Activated T-helper 2 cell treated with anti-CD3 and anti-CD28 coated beads, Interferon-gamma antibody, Interleukin-2, Interleukin-4, amounts not matched to agents 10 μg/mL and 5 μg/mL and 100 μg/mL, durations not matched to agents 14 hours and 24 hours and 36 hours (primary cell): ENCODE data around the gene CCT2. TPM values are rescaled to one million over a fixed set of nuclear protein-coding genes. Genes with fewer than 3 reads are reported as not detected.

Source experiments
- DNase-seq: peaks from one replicate; pipeline ENCODE4 v3.0.0; 2021; ENCODE audit warnings: low spot score
- H3K27ac Mint-ChIP-seq: one replicate; pipeline ENCODE4 v1.8.0; 2021; ENCODE audit warnings: mixed read lengths
- H3K27me3 Mint-ChIP-seq: one replicate; pipeline ENCODE4 v1.8.0; 2021; ENCODE audit warnings: low read depth, mixed read lengths
- H3K36me3 Mint-ChIP-seq: one replicate; pipeline ENCODE4 v1.8.0; 2021; ENCODE audit warnings: low read depth, mixed read lengths
- H3K4me1 Mint-ChIP-seq: one replicate; pipeline ENCODE4 v1.8.0; 2021; ENCODE audit warnings: low read depth, mixed read lengths
- H3K4me3 Mint-ChIP-seq: one replicate; pipeline ENCODE4 v1.8.0; 2021; ENCODE audit warnings: low read depth, mild to moderate bottlenecking, moderate library complexity, mixed read lengths
- H3K9me3 Mint-ChIP-seq: one replicate; pipeline ENCODE4 v1.8.0; 2021; ENCODE audit warnings: mixed read lengths
- intact Hi-C: fragments of 100-400 bp; cut with micrococcal nuclease; formaldehyde crosslinking; loops from one replicate; pipeline ENCODE4 v1.15.1; 2023
- total RNA-seq: library from RNA; stranded (reverse); gene quantifications from 2 replicates; pipeline ENCODE4 v1.2.3, GENCODE V29; 2022

The CCT2 gene
- total RNA-seq, 1 donor from 2014 or later, result 409 TPM

DNA sequence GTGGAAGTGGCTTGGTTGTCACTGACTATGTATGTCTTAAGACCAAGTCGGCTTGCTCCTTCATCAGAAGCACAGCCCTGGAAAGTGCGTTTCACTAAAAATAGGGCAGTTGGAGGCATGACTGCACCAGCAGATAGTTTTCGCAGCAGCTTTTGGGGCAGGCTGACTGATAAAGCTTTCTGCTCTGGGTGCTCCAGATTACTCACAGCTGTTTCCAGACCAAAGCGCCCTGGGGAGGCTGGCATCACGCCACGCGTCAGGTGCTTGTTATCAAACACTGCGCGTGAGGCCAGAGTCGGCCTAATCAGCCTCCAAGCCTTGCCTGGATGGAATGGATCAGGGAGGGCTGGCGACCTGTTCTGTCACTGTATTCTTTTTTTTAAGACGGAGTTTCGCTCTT lies 38.7 kb downstream of the CCT2 start:
- no peaks in the 10 kb centered on the region for H3K9me3 Mint-ChIP-seq
- H3K36me3 Mint-ChIP-seq, result no peaks in the 10 kb centered on the region
- DNase-seq, result no peak
- no peak overlapping the region for H3K4me3 Mint-ChIP-seq
- peaks cover 1% of the 10 kb centered on the region for H3K27me3 Mint-ChIP-seq
- H3K27ac Mint-ChIP-seq, result no peak overlapping the region
- intact Hi-C loops, result no loop called here
- no peaks in the 10 kb centered on the region for H3K4me1 Mint-ChIP-seq

DNA sequence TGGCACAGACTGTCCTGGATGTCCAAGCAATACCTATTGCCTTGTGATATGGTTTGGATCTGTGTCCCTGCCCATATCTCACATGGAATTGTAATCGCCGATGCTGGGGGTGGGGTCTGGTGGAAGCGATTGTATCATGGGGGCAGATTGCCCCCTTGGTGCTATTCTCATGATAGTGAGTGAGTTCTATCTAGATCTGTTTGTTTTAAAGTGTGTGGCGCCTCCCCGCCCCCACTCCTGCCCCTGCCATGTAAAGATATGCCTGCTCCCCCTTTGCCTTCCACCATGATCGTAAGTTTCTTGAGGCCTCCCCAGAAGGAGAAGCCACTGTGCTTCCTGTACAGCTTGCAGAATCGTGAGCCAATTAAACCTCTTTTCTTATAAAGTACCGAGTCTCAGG lies 42.2 kb downstream of the CCT2 start:
- no peak for DNase-seq
- H3K4me1 Mint-ChIP-seq, result no peaks in the 10 kb centered on the region
- no peaks in the 10 kb centered on the region for H3K36me3 Mint-ChIP-seq
- H3K27me3 Mint-ChIP-seq, result peaks cover 1% of the 10 kb centered on the region
- H3K27ac Mint-ChIP-seq, result no peak overlapping the region
- no peak overlapping the region for H3K4me3 Mint-ChIP-seq
- intact Hi-C loops, result no loop called here
- no peaks in the 10 kb centered on the region for H3K9me3 Mint-ChIP-seq

DNA sequence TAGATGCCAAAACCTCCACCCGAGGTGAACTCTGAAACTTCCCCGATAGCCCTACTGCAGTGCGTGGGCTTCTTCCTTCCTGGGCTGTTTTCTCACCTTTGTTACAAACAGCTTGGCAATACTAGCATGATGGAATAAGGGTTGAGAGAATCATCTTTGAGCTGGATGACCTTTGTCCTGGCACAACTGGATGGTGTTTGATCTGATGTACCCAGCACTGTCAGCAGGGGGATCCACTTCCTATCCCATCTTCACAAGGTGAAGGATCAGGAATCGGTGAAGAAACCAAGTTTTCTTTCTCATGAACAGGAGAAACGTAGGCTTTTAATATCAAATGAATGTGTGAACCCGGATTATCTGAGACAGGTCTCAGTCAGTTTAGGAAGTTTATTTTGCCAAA lies 44.9 kb downstream of the CCT2 start:
- Mint-ChIP-seq H3K27me3 (peaks cover 1% of the 10 kb centered on the region), H3K4me1 (no peaks in the 10 kb centered on the region), H3K9me3 (no peaks in the 10 kb centered on the region), H3K36me3 (no peaks in the 10 kb centered on the region), H3K4me3 (no peak overlapping the region), H3K27ac (no peak overlapping the region)
- no peak for DNase-seq
- intact Hi-C loops, result no loop called here

DNA sequence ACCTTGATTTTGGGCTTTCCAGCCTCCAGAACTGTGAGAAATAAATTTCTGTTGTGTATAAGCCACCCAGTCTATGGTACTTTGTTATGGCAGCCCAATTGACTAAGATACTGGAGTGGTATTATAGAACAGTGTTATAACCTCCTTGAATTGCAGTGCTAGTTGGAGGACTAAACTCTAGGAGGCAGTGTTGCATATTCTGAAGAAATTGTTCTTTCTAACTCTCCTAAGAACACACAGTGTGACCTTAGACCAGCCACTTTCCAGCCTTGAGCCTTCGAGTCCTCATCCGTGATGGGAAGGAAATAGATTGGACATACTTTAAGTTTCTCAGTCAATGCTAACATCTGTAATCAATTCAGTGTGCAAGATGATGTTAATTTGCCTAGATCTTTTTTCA lies 47.8 kb downstream of the CCT2 start:
- Mint-ChIP-seq H3K9me3 (no peaks in the 10 kb centered on the region), H3K4me1 (no peaks in the 10 kb centered on the region), H3K4me3 (no peak overlapping the region), H3K36me3 (no peaks in the 10 kb centered on the region), H3K27ac (no peak overlapping the region), H3K27me3 (peaks cover 1% of the 10 kb centered on the region)
- intact Hi-C loops, result no loop called here
- DNase-seq, result no peak

DNA sequence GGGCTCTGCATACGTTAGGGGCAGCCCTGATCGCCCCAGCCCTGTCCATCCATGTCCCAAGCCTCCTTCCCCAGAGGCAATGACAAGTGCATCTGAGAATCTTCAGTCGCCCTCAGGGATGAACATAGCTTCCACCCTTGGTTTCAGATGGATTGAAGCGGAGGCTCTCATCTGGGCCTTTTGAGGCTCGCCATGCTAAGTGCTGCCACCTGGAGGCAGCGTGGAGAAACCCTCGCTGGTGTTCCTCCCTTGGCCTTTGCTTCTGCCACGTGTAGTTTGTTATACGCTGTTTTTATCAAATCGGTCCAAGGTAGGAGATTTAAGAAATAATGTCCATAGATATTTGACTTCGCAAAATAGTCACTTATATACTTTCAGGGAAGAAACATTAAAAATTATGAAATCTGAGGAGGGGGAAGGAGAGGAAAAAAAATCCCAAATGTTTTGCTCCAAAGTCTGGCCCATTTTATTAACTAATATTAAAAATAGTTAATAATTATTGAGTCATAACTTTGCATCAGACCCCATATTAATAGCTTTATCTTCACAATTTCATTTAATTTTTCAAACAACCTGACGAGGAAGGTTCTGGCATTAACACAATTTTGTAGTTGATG lies 54.2 kb downstream of the CCT2 start:
- Mint-ChIP-seq H3K4me1 (peaks cover 2% of the 10 kb centered on the region), H3K27ac (no peak overlapping the region), H3K4me3 (no peak overlapping the region), H3K27me3 (peaks cover 4% of the 10 kb centered on the region), H3K9me3 (no peaks in the 10 kb centered on the region), H3K36me3 (no peaks in the 10 kb centered on the region)
- peak; percentile 34 for DNase-seq
- intact Hi-C loops, result loop anchor here (1.0 to 2.0 kb wide), 2 partner anchors 282 to 349 kb away; no protein-coding TSS in a partner anchor

DNA sequence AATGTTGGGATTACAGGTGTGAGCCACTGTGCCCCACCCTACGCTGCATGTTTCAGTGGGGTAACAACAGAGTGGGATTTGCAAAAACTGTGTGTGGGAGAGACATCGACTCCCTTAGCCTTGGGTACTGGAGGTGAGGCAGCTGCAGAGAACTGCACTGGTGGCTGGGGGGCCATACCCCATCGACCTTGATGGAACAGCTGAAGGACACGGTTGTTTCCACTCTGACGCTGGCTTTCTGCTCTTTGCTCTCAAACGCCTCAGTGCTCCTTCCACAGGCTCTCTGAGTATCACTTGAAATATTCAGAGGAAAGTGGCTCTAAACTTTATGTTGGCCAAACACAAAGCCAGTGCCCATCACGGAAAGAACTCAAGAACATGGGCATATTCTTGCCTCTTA lies 56.3 kb downstream of the CCT2 start:
- H3K27me3 Mint-ChIP-seq, result peaks cover 16% of the 10 kb centered on the region
- H3K36me3 Mint-ChIP-seq, result no peaks in the 10 kb centered on the region
- DNase-seq, result no peak
- H3K4me1 Mint-ChIP-seq, result peaks cover 2% of the 10 kb centered on the region
- no peaks in the 10 kb centered on the region for H3K9me3 Mint-ChIP-seq
- no peak overlapping the region for H3K27ac Mint-ChIP-seq
- no peak overlapping the region for H3K4me3 Mint-ChIP-seq
- intact Hi-C loops, result no loop called here

DNA sequence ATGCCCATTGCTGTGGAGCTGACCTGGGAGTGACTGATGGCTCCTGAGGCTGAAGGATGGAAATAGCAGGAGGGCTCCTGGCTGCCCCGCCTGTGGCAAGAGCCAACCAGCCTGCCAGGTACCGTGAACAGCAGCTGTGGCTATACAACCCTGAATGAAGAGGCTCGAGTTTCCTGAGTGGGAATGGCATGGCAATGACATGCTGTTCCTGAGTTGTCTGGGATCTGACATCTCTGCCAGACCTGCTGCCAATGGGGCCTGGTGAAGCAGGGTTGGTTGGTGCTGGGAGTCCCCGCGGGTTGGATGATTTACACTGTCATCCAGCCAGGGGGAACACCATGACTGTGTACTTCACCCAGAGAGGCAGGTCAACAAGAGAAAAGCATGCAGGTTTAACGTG lies 57.3 kb downstream of the CCT2 start:
- no peak for DNase-seq
- Mint-ChIP-seq H3K27me3 (peaks cover 20% of the 10 kb centered on the region), H3K9me3 (no peaks in the 10 kb centered on the region), H3K27ac (no peak overlapping the region), H3K4me1 (peaks cover 2% of the 10 kb centered on the region), H3K4me3 (no peak overlapping the region), H3K36me3 (no peaks in the 10 kb centered on the region)
- intact Hi-C loops, result no loop called here

DNA sequence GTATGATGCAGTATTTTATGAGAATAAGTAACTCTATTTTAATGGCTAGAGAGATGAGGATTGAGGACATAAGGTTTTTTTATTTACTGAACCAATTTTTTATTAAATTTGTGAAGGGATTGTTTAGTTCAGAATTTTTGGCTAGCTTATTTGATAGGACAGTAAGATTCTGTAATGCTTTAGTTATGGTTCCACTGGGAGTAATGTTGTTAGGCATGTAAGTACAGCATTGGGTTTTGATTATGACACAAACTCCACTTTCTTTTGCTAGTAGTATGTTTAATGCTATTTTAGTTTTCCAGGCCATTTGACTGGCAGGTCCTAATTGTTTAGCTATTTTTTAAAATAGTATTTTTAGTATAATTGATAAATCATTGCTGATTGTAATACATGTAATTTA lies 59.3 kb downstream of the CCT2 start:
- intact Hi-C loops, result no loop called here
- H3K36me3 Mint-ChIP-seq, result no peaks in the 10 kb centered on the region
- no peaks in the 10 kb centered on the region for H3K9me3 Mint-ChIP-seq

DNA sequence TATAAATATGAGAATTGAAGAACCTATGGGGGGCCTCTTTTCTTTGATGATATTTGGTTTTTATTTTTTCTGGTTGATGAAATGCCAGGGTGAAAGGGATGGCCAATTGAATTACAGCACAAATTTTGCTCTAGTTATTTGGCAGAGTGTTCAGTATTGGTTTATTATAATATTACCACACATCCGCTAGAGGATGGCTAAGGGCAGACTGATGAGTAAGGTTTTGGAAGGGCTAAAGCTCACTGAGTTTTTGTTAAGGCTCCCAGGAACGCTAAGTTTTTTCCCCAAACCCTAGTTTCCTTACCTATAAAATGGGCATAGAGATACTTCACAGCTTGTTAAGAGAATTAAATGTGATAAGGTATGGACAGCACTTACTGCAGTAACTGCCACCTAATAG lies 59.8 kb downstream of the CCT2 start:
- H3K27ac Mint-ChIP-seq, result no peak overlapping the region
- no peaks in the 10 kb centered on the region for H3K9me3 Mint-ChIP-seq
- no peak overlapping the region for H3K4me3 Mint-ChIP-seq
- no peaks in the 10 kb centered on the region for H3K4me1 Mint-ChIP-seq
- DNase-seq, result no peak
- H3K27me3 Mint-ChIP-seq, result peaks cover 27% of the 10 kb centered on the region
- H3K36me3 Mint-ChIP-seq, result no peaks in the 10 kb centered on the region
- intact Hi-C loops, result no loop called here

More for the DNA sequence above, 59.3 kb downstream of the CCT2 start:
- no peak overlapping the region for H3K27ac Mint-ChIP-seq
- H3K4me1 Mint-ChIP-seq, result peaks cover under 1% of the 10 kb centered on the region
- H3K27me3 Mint-ChIP-seq, result peaks cover 23% of the 10 kb centered on the region
- DNase-seq, result no peak
- H3K4me3 Mint-ChIP-seq, result no peak overlapping the region

DNA sequence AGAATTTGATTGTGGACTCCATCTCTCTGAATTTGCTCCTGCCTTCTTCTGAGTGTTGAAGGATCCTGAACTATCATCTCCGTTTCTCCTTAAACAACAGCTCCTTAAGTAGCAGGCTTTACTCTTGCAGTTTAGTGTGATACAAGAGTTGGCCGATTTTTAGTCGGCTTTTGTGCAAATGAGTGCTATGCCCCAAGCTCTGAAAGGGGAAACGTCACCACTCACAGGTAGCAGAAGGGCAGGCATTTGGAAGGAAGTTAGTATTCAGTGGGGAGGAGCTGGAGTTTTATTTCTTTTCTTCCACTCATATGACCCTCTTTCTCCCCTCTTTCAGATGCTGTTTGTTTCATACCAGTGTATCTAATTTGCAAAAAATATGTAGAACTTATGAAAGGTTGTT lies 61.9 kb downstream of the CCT2 start:
- no peak for DNase-seq
- Mint-ChIP-seq H3K4me1 (no peaks in the 10 kb centered on the region), H3K9me3 (no peaks in the 10 kb centered on the region), H3K4me3 (no peak overlapping the region), H3K36me3 (no peaks in the 10 kb centered on the region), H3K27ac (no peak overlapping the region), H3K27me3 (peaks cover 35% of the 10 kb centered on the region)
- intact Hi-C loops, result no loop called here

DNA sequence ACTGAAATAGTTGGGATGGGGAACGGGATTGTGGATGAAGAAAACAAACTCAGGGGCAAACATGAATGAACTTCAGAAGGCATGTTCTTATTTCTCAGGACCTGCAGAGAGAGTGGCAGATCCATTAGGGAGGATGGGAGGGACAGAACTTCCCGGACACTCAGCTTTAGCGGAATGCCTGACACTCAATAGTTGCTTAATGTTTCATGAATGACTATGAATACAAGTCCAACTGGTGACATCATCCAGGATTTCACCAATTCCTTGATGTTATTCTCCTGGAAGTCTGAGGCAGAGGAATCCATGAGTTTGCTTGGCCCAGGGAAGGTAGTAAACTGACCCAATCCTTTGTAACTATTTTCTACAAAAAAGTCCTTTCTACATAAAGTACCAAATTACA lies 63.2 kb downstream of the CCT2 start:
- intact Hi-C loops, result no loop called here
- H3K9me3 Mint-ChIP-seq, result no peaks in the 10 kb centered on the region
- H3K36me3 Mint-ChIP-seq, result no peaks in the 10 kb centered on the region
- no peaks in the 10 kb centered on the region for H3K4me1 Mint-ChIP-seq
- H3K4me3 Mint-ChIP-seq, result no peak overlapping the region
- H3K27ac Mint-ChIP-seq, result no peak overlapping the region
- no peak for DNase-seq
- H3K27me3 Mint-ChIP-seq, result peaks cover 35% of the 10 kb centered on the region

DNA sequence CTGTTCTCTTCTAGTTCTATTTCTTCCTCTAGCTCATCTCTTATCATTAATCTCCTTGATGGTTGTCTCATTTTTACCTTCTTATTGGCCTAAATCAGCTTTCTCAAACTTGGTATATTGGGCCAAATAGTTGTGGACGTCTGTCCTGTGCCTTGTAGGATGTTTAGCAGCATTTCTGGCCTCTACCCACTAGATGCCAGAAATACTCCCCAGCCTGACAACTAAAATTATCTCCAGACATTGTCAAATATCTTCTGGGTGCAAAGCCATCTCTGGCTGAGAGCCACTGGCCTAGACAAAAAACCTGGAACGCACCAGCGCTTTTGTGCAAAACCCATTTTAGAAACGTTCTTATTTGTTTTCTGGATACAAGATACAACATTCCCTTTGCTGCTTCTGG lies 64.3 kb downstream of the CCT2 start:
- peaks cover 33% of the 10 kb centered on the region for H3K27me3 Mint-ChIP-seq
- H3K27ac Mint-ChIP-seq, result no peak overlapping the region
- no peaks in the 10 kb centered on the region for H3K4me1 Mint-ChIP-seq
- intact Hi-C loops, result no loop called here
- H3K4me3 Mint-ChIP-seq, result no peak overlapping the region
- H3K36me3 Mint-ChIP-seq, result no peaks in the 10 kb centered on the region
- no peaks in the 10 kb centered on the region for H3K9me3 Mint-ChIP-seq
- DNase-seq, result no peak
